Measurements from ENCODE around the gene CLDN10.

The CLDN10 gene

GRCh38 chr13:95601216-95601615, 48.7 kb downstream of the CLDN10 start:
- no peak for DNase-seq (ENCODE audit: low read depth in 2 of 2)

- DNase-seq (ENCODE audit: low read depth in 2 of 2): no peak
Observed at GRCh38 chr13:95601906-95602305, 49.4 kb downstream of the CLDN10 start.

- DNase-seq (ENCODE audit: low read depth in 2 of 2): no peak
Observed at GRCh38 chr13:95603887-95604555, 51.5 kb downstream of the CLDN10 start.

GRCh38 chr13:95604556-95604915, 52.0 kb downstream of the CLDN10 start:
- no peak for DNase-seq (ENCODE audit: low read depth in 2 of 2)

- DNase-seq (ENCODE audit: low read depth in 2 of 2): no peak
Observed at GRCh38 chr13:95605448-95606125, 53.1 kb downstream of the CLDN10 start.

GRCh38 chr13:95607366-95607765, 54.8 kb downstream of the CLDN10 start:
- no peak for DNase-seq (ENCODE audit: low read depth in 2 of 2)

GRCh38 chr13:95608640-95609323, 56.3 kb downstream of the CLDN10 start:
- DNase-seq (ENCODE audit: low read depth in 2 of 2): no peak

GRCh38 chr13:95614641-95615245, 62.2 kb downstream of the CLDN10 start:
- no peak for DNase-seq (ENCODE audit: low read depth in 2 of 2)

GRCh38 chr13:95615539-95615938, 63.0 kb downstream of the CLDN10 start:
- DNase-seq (ENCODE audit: low read depth in 2 of 2): no peak

- no peak for DNase-seq (ENCODE audit: low read depth in 2 of 2)
Observed at GRCh38 chr13:95620030-95620824, 67.7 kb downstream of the CLDN10 start.

GRCh38 chr13:95620825-95621498, 68.4 kb downstream of the CLDN10 start:
- DNase-seq (ENCODE audit: low read depth in 2 of 2): no peak

GRCh38 chr13:95623141-95623540, 70.6 kb downstream of the CLDN10 start:
- DNase-seq (ENCODE audit: low read depth in 2 of 2): no peak

- no peak for DNase-seq (ENCODE audit: low read depth in 2 of 2)
Observed at GRCh38 chr13:95624020-95624419, 71.5 kb downstream of the CLDN10 start.

- no peak for DNase-seq (ENCODE audit: low read depth in 2 of 2)
Observed at GRCh38 chr13:95626768-95627167, 74.2 kb downstream of the CLDN10 start.

- DNase-seq (ENCODE audit: low read depth in 2 of 2): no peak
Observed at GRCh38 chr13:95627590-95627989, 75.1 kb downstream of the CLDN10 start.

- no peak for DNase-seq (ENCODE audit: low read depth in 2 of 2)
Observed at GRCh38 chr13:95628488-95628887, 76.0 kb downstream of the CLDN10 start.

GRCh38 chr13:95629071-95629470, 76.6 kb downstream of the CLDN10 start:
- no peak for DNase-seq (ENCODE audit: low read depth in 2 of 2)

Measured in stimulated activated CD8-positive, alpha-beta memory T cell treated with anti-CD3 and anti-CD28 coated beads, Interleukin-15, amount 100 ng/mL, for 4 hours (primary cell).